Measurements from ENCODE around the gene VCPKMT.

VCPKMT gene

GRCh38 chr14:50064993-50065392 is 51.4 kb downstream of the VCPKMT start:
- in situ Hi-C loops (cut with MboI; ENCODE audit: low sequenced_read_pairs, unreplicated experiment): no loop called here
- DNase-seq (ENCODE audit: low spot score): peak; percentile 78
- TF ChIP-seq CTCF (IDR thresholded peaks at IDR 0.05; ENCODE audit: borderline replicate concordance, control extremely low read depth, extremely low read depth, insufficient read depth, missing control alignments): no peak

GRCh38 chr14:50063876-50064420 is 52.4 kb downstream of the VCPKMT start:
- no peak for DNase-seq (ENCODE audit: low spot score)
- in situ Hi-C loops (cut with MboI; ENCODE audit: low sequenced_read_pairs, unreplicated experiment): no loop called here
- no peak for TF ChIP-seq CTCF (IDR thresholded peaks at IDR 0.05; ENCODE audit: borderline replicate concordance, control extremely low read depth, extremely low read depth, insufficient read depth, missing control alignments)

GRCh38 chr14:50062438-50063085 is 53.8 kb downstream of the VCPKMT start:
- DNase-seq (ENCODE audit: low spot score): peak; percentile 64
- TF ChIP-seq CTCF (IDR thresholded peaks at IDR 0.05; ENCODE audit: borderline replicate concordance, control extremely low read depth, extremely low read depth, insufficient read depth, missing control alignments): no peak
- in situ Hi-C loops (cut with MboI; ENCODE audit: low sequenced_read_pairs, unreplicated experiment): no loop called here

GRCh38 chr14:50061664-50062437 is 54.5 kb downstream of the VCPKMT start:
- in situ Hi-C loops (cut with MboI; ENCODE audit: low sequenced_read_pairs, unreplicated experiment): no loop called here
- TF ChIP-seq CTCF (IDR thresholded peaks at IDR 0.05; ENCODE audit: borderline replicate concordance, control extremely low read depth, extremely low read depth, insufficient read depth, missing control alignments): no peak
- DNase-seq (ENCODE audit: low spot score): peak; percentile 76

GRCh38 chr14:50060871-50061663 is 55.3 kb downstream of the VCPKMT start:
- in situ Hi-C loops (cut with MboI; ENCODE audit: low sequenced_read_pairs, unreplicated experiment): no loop called here
- DNase-seq (ENCODE audit: low spot score): peak; percentile 62
- TF ChIP-seq CTCF (IDR thresholded peaks at IDR 0.05; ENCODE audit: borderline replicate concordance, control extremely low read depth, extremely low read depth, insufficient read depth, missing control alignments): no peak

Measured in GM13976 (cell line).